Glutamatergic neuron (in vitro differentiated cells): Measurements from ENCODE around the gene LPIN1. TPM values are rescaled to one million over a fixed set of nuclear protein-coding genes. Genes with fewer than 3 reads are reported as not detected.
"Not testable (repeated sequence)": the region's sequence is repeated elsewhere in the genome, so short reads cannot be mapped to it uniquely, and the experiment has no call there.

Experiments
- DNase-seq: peaks from one replicate; pipeline ENCODE4 v3.0.0; 2022
- H3K27ac Mint-ChIP-seq: one replicate; pipeline ENCODE4 v1.8.0; 2020; ENCODE audit warnings: mild to moderate bottlenecking, mixed read lengths, inconsistent platforms; ENCODE audit not compliant: unreplicated experiment
- H3K27me3 Mint-ChIP-seq: one replicate; pipeline ENCODE4 v1.8.0; 2020; ENCODE audit warnings: mild to moderate bottlenecking, moderate library complexity, mixed read lengths, inconsistent platforms; ENCODE audit not compliant: unreplicated experiment
- H3K36me3 Mint-ChIP-seq: one replicate; pipeline ENCODE4 v1.8.0; 2020; ENCODE audit warnings: mild to moderate bottlenecking, mixed read lengths, inconsistent platforms; ENCODE audit not compliant: unreplicated experiment
- H3K4me1 Mint-ChIP-seq: one replicate; pipeline ENCODE4 v1.8.0; 2020; ENCODE audit warnings: mild to moderate bottlenecking, low read depth, mixed read lengths, inconsistent platforms; ENCODE audit not compliant: unreplicated experiment
- H3K4me3 Mint-ChIP-seq: one replicate; pipeline ENCODE4 v1.8.0; 2020; ENCODE audit warnings: mild to moderate bottlenecking, mixed read lengths, inconsistent platforms; ENCODE audit not compliant: unreplicated experiment
- H3K9me3 Mint-ChIP-seq: one replicate; pipeline ENCODE4 v1.8.0; 2020; ENCODE audit warnings: mild to moderate bottlenecking, moderate library complexity, mixed read lengths, inconsistent platforms; ENCODE audit not compliant: unreplicated experiment
- total RNA-seq: library from RNA; stranded (reverse); fragmentation: NEBNext Ultra II Directional; extraction: Animal tissue kit (Norgen Biotek cat#: 25700); gene quantifications from one replicate; pipeline ENCODE4 v1.2.1, GENCODE V29; 2021; ENCODE audit not compliant: unreplicated experiment
- TF ChIP-seq, protein P1 (sequence below): fragments of 200-600 bp; sonication (generic); IDR thresholded peaks from one replicate; pipeline ENCODE4 v1.5.0; 2021; ENCODE audit not compliant: partially characterized antibody, unreplicated experiment

The LPIN1 gene
- total RNA-seq, 1 donor from 2014 or later, result 142 TPM

- DNase-seq, result no peak
- Mint-ChIP-seq H3K36me3 (no peaks in the 10 kb centered on the region), H3K27me3 (no peaks in the 10 kb centered on the region), H3K4me3 (no peak overlapping the region), H3K4me1 (peaks cover 5% of the 10 kb centered on the region), H3K9me3 (no peaks in the 10 kb centered on the region), H3K27ac (peak overlapping the region; percentile 2)
- TF ChIP-seq, protein P1, sequence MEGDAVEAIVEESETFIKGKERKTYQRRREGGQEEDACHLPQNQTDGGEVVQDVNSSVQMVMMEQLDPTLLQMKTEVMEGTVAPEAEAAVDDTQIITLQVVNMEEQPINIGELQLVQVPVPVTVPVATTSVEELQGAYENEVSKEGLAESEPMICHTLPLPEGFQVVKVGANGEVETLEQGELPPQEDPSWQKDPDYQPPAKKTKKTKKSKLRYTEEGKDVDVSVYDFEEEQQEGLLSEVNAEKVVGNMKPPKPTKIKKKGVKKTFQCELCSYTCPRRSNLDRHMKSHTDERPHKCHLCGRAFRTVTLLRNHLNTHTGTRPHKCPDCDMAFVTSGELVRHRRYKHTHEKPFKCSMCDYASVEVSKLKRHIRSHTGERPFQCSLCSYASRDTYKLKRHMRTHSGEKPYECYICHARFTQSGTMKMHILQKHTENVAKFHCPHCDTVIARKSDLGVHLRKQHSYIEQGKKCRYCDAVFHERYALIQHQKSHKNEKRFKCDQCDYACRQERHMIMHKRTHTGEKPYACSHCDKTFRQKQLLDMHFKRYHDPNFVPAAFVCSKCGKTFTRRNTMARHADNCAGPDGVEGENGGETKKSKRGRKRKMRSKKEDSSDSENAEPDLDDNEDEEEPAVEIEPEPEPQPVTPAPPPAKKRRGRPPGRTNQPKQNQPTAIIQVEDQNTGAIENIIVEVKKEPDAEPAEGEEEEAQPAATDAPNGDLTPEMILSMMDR, result no peak
Measured at GRCh38 chr2:11726384-11726783, 20.0 kb upstream of the LPIN1 start.

DNA sequence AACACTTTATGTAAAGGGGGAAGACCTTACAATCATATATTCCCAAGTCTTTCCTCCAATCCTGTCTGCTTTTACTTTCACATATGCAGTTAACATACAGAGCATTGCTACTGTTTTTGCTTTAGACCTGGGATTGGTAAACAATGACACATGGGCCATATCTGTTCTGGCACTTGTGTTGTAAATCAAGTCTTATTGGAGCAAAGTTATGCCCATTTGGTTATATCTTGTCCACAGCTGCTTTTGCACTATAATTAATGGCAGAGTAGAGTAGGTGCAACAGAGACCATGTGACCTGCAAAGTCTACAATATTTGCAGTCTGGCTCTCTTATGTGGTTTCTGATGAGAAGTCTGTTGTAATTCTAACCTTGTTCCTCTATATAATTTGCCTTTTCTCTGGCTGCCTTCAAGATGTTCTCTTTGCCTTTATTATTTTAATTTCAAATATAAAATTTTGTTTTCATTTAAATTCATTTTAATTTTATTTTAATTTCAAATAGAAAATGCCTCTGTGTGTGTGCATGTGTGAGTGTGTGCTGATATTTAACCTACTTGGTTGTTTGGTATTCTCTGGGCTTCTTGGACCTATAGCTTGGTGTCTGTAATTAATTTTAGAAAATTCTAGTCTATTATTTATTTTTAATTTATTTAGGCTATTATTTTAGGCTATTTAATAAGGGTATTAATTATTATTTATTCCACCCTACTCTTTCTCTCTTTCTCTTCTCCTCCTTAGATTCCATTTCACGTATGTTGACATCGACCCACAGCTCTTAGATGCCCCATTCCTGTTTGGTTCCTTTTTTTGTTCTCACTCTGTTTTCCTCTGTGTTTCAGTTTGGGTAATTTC is 16.8 kb upstream of the LPIN1 start:
- H3K9me3 Mint-ChIP-seq, result no peaks in the 10 kb centered on the region
- H3K4me3 Mint-ChIP-seq, result no peak overlapping the region
- H3K27me3 Mint-ChIP-seq, result no peaks in the 10 kb centered on the region
- H3K27ac Mint-ChIP-seq, result no peak overlapping the region
- DNase-seq, result no peak
- no peaks in the 10 kb centered on the region for H3K36me3 Mint-ChIP-seq
- TF ChIP-seq, protein P1, result no peak
- H3K4me1 Mint-ChIP-seq, result peaks cover 7% of the 10 kb centered on the region

- not testable (repeated sequence) for H3K27me3 Mint-ChIP-seq, H3K4me3 Mint-ChIP-seq, H3K36me3 Mint-ChIP-seq, DNase-seq, H3K4me1 Mint-ChIP-seq, H3K9me3 Mint-ChIP-seq, H3K27ac Mint-ChIP-seq
Measured at GRCh38 chr2:11731214-11731984, 15.0 kb upstream of the LPIN1 start.

- Mint-ChIP-seq H3K9me3 (no peaks in the 10 kb centered on the region), H3K27me3 (no peaks in the 10 kb centered on the region), H3K4me1 (peaks cover 1% of the 10 kb centered on the region), H3K27ac (no peak overlapping the region), H3K36me3 (no peaks in the 10 kb centered on the region), H3K4me3 (no peak overlapping the region)
- no peak for DNase-seq
- TF ChIP-seq, protein P1, result no peak
Measured at GRCh38 chr2:11732587-11732986, 13.8 kb upstream of the LPIN1 start.

DNA sequence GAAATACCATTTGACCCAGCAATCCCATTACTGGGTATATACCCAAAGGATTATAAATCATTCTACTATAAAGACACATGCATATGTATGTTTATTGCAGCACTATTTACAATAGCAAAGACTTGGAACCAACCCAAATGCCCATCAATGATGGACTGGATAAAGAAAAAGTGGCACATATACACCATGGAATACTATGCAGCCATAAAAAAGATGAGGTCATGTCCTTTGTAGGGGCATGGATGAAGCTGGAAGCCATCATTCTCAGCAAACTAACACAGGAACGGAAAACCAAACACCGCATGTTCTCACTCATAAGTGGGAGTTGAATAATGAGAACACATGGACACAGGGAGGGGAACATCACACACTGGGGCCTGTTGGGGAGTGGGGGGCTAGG is 8.6 kb upstream of the LPIN1 start:
- DNase-seq, H3K9me3 Mint-ChIP-seq, H3K36me3 Mint-ChIP-seq, H3K27me3 Mint-ChIP-seq, H3K4me1 Mint-ChIP-seq, H3K4me3 Mint-ChIP-seq: not testable (repeated sequence)
- H3K27ac Mint-ChIP-seq, result peak overlapping the region; percentile 48
